K562 (cell line): ENCODE results near the gene GALP. TPM values are rescaled to one million over a fixed set of nuclear protein-coding genes. Genes with fewer than 3 reads are reported as not detected.

ENCODE experiments used
- ARID2 ChIP-seq: fragments of 450-650 bp; IDR thresholded peaks from 2 replicates; pipeline ENCODE4 v1.6.1; 2017; ENCODE audit warnings: antibody characterized with exemption, mild to moderate bottlenecking
- DEAF1 ChIP-seq: fragments of 450-650 bp; formaldehyde crosslinking; IDR thresholded peaks from 2 replicates; pipeline ENCODE4 v1.4.0; 2020; ENCODE audit warnings: mild to moderate bottlenecking, moderate library complexity
- DPF2 ChIP-seq: fragments of 450-650 bp; IDR thresholded peaks from 2 replicates; pipeline ENCODE4 v1.6.1; 2016
- ELF4 ChIP-seq: fragments of 450-650 bp; formaldehyde crosslinking; IDR thresholded peaks from 2 replicates; pipeline ENCODE4 v1.4.0; 2022; ENCODE audit warnings: missing genetic modification characterization
- NR2F6 ChIP-seq: fragments of 450-650 bp; formaldehyde crosslinking; IDR thresholded peaks from 2 replicates; pipeline ENCODE4 v1.4.0; 2020; ENCODE audit warnings: mild to moderate bottlenecking
- RBFOX2 ChIP-seq: fragments of 200-400 bp; formaldehyde crosslinking; IDR thresholded peaks from 2 replicates; pipeline ENCODE4 v1.6.1; 2017; ENCODE audit warnings: low read depth, mild to moderate bottlenecking, low read length, moderate library complexity
- SUPT5H ChIP-seq: fragments of 450-650 bp; IDR thresholded peaks from 2 replicates; pipeline ENCODE4 v1.6.1; 2016
- YY1 ChIP-seq, 3 experiments: IDR thresholded peaks; 2 replicates each; pipeline ENCODE4 v1.6.1; 2011; ENCODE audit warnings: low read length in 2 of 3, mild to moderate bottlenecking in 2 of 3, moderate library complexity in 2 of 3, borderline replicate concordance in 1 of 3, control low read depth in 1 of 3, low read depth in 1 of 3; ENCODE audit not compliant: insufficient read depth in 3 of 3, insufficient replicate concordance in 2 of 3, control insufficient read depth in 1 of 3, insufficient read length in 1 of 3; ENCODE audit errors: extremely low read depth in 1 of 3
- polyA plus RNA-seq, 8 experiments: library from polyadenylated mRNA; depleted of rRNA in 4 of 8; stranded (reverse) in 5 of 8; unstranded in 3 of 8; fragments of >200 nt; fragmentation: Nextera tagmentation in 2 of 8; fragmentation: Illumina TruSeq in 1 of 8; extraction: Ambion mirVana in 2 of 8; extraction: Trizol in 1 of 8; gene quantifications; 2 replicates each; pipeline versions ENCODE4 v1.2.1 to v1.2.3, GENCODE V29; 2011 to 2014; ENCODE audit warnings: inconsistent platforms in 1 of 8, missing spikeins in 1 of 8
- total RNA-seq, 7 experiments: library from RNA; depleted of rRNA in 6 of 7; stranded (reverse); fragments of >200 nt in 6 of 7; fragmentation: Illumina TruSeq in 2 of 7; extraction: Trizol in 2 of 7; gene quantifications; 2 replicates each; pipeline versions ENCODE4 v1.2.1 to v1.2.3, GENCODE V29; 2011 to 2021; ENCODE audit warnings: low replicate concordance in 1 of 7
- TF ChIP-seq, protein P1 (sequence below): fragments of 250-450 bp; sonication (Bioruptor Pico); IDR thresholded peaks from 2 replicates; pipeline ENCODE4 v1.5.0; 2021

Gene GALP
- total and polyA plus RNA-seq, 9 of the 15 experiments (the other 6 are each of a cell fraction or from before 2014, with no cell fraction given) = not detected

GRCh38 chr19:56162258-56162657 lies 13.6 kb upstream of the GALP start (continued):
- no peak for TF ChIP-seq DEAF1 (CRISPR knock-in tag)
- no peak for TF ChIP-seq YY1 (IDR thresholded peaks at IDR 0.05; ENCODE audit: borderline replicate concordance in 1 of 3, control insufficient read depth in 1 of 3, extremely low read depth in 1 of 3, insufficient read depth in 3 of 3, insufficient read length in 1 of 3, insufficient replicate concordance in 2 of 3, low read depth in 1 of 3, low read length in 2 of 3)
- TF ChIP-seq, protein P1, sequence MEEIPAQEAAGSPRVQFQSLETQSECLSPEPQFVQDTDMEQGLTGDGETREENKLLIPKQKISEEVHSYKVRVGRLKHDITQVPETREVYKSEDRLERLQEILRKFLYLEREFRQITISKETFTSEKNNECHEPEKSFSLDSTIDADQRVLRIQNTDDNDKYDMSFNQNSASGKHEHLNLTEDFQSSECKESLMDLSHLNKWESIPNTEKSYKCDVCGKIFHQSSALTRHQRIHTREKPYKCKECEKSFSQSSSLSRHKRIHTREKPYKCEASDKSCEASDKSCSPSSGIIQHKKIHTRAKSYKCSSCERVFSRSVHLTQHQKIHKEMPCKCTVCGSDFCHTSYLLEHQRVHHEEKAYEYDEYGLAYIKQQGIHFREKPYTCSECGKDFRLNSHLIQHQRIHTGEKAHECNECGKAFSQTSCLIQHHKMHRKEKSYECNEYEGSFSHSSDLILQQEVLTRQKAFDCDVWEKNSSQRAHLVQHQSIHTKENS = no peak
- no peak for TF ChIP-seq NR2F6 (CRISPR knock-in tag)
- no peak for TF ChIP-seq SUPT5H
- TF ChIP-seq RBFOX2 = no peak
- TF ChIP-seq ARID2 = no peak
- no peak for TF ChIP-seq ELF4 (CRISPR knock-in tag)
- TF ChIP-seq DPF2 = peak; percentile 51; the same call in 1 of the 2 replicates
